Suprapubic skin (tissue), 4 donors: Measurements from ENCODE around the gene GC.

Source experiments
- EP300 ChIP-seq: sonication (generic); formaldehyde crosslinking; IDR thresholded peaks from one replicate; pipeline ENCODE4 v1.6.1; 2017; ENCODE audit warnings: antibody characterized with exemption
- POLR2AphosphoS5 ChIP-seq, 3 donors: sonication (generic); formaldehyde crosslinking; IDR thresholded peaks; one replicate each; pipeline ENCODE4 v1.6.1; 2017; ENCODE audit warnings: antibody characterized with exemption in 3 of 3
- TF ChIP-seq, protein P1 (sequence below), 2 donors: fragments of 200-600 bp in 1 of 2; fragments of 450-650 bp in 1 of 2; sonication (generic) in 1 of 2; IDR thresholded peaks; one replicate each; pipeline ENCODE4 v1.5.1; 2016 to 2019; ENCODE audit warnings: antibody characterized with exemption in 2 of 2, mild to moderate bottlenecking in 1 of 2, moderate library complexity in 1 of 2

DNA sequence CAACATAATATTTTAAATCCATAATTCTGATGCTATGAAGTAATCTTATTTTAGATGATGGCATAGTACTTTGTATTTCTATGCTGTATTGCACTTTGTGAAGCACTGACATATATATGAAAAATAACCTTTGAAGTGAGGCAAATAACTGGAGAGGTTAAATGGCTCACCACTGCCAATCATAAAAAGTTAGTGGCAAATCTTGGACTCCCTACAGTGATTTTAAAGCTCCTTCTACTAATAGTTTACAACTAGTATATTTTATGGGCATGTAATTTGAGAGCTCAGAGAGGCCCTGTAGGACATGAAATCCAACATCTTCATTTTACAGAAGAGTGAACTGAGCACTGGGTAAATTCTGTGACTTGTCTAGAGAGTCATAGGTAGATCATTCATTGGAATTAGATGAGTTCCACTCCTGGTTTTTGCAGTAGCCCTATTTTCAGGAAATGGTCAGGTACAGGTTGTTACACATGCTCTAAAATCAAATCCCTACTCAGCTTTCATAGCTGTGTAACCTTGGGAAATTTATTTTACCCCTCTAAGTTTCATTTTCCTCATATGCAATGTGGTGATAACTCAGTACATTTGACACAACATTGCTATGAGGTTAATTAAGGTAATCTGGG lies 804 bp upstream of the GC start:
- TF ChIP-seq, protein P1, sequence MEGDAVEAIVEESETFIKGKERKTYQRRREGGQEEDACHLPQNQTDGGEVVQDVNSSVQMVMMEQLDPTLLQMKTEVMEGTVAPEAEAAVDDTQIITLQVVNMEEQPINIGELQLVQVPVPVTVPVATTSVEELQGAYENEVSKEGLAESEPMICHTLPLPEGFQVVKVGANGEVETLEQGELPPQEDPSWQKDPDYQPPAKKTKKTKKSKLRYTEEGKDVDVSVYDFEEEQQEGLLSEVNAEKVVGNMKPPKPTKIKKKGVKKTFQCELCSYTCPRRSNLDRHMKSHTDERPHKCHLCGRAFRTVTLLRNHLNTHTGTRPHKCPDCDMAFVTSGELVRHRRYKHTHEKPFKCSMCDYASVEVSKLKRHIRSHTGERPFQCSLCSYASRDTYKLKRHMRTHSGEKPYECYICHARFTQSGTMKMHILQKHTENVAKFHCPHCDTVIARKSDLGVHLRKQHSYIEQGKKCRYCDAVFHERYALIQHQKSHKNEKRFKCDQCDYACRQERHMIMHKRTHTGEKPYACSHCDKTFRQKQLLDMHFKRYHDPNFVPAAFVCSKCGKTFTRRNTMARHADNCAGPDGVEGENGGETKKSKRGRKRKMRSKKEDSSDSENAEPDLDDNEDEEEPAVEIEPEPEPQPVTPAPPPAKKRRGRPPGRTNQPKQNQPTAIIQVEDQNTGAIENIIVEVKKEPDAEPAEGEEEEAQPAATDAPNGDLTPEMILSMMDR (IDR thresholded peaks at IDR 0.05): no peak
- no peak for TF ChIP-seq POLR2AphosphoS5 (IDR thresholded peaks at IDR 0.05)
- no peak for TF ChIP-seq EP300
